ENCODE measurements around the gene DOCK10.

DNA sequence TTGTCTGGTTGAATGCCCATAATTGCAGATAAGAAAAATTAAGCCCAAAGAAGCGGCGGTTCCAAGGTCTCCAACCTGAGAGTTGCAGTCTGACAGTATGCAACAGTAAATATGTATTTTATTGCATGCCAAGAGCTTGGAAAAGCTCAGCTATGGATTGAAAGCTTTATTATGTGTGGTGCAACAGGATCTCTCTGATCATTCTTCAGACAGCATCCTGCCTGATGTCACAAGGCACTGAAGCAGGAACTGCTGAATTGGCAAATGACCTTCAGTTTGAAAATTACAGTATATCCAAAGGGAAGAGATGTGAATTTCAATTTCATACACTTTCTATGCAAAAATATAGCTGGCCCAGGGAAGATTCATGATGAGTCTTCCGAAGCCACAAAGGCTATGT, 42.5 kb downstream of the DOCK10 start:
- TF ChIP-seq, protein P1, sequence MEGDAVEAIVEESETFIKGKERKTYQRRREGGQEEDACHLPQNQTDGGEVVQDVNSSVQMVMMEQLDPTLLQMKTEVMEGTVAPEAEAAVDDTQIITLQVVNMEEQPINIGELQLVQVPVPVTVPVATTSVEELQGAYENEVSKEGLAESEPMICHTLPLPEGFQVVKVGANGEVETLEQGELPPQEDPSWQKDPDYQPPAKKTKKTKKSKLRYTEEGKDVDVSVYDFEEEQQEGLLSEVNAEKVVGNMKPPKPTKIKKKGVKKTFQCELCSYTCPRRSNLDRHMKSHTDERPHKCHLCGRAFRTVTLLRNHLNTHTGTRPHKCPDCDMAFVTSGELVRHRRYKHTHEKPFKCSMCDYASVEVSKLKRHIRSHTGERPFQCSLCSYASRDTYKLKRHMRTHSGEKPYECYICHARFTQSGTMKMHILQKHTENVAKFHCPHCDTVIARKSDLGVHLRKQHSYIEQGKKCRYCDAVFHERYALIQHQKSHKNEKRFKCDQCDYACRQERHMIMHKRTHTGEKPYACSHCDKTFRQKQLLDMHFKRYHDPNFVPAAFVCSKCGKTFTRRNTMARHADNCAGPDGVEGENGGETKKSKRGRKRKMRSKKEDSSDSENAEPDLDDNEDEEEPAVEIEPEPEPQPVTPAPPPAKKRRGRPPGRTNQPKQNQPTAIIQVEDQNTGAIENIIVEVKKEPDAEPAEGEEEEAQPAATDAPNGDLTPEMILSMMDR (IDR thresholded peaks at IDR 0.05), result no peak
- TF ChIP-seq POLR2A (IDR thresholded peaks at IDR 0.05), result no peak

Measured in stomach (tissue), 4 donors.